ENCODE data around the gene STK40. TPM values are rescaled to one million over a fixed set of nuclear protein-coding genes. Genes with fewer than 3 reads are reported as not detected.

STK40 gene
- total RNA-seq, 4 donors from 2014 or later, result 19.1 to 84.5 (median 44.0) TPM

DNA sequence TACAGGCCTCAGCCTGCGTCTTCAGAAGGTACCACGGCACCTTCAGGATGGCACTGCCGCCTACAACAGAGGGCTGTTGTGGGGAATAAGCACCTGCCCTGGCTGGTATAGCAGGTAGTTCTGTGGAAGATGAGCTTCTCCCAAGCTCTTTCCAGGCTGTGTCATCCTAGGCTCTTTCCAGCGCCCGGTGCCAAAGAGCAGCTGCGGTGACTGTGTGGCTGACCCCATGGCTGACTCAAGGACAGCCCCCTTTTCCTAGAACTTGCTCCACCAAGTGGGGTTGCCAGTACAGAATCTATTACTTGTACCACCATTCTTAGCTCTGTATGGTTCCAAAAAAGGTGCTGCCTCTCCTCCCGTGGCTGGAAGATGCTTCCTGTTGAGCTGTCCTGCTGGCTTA is 40.4 kb downstream of the STK40 start:
- H3K4me1 ChIP-seq, result no peaks in the 10 kb centered on the region
- intact Hi-C loops (cut with DNase I; ENCODE audit: low total_unique reads), result no loop called here
- TF ChIP-seq, protein P1, sequence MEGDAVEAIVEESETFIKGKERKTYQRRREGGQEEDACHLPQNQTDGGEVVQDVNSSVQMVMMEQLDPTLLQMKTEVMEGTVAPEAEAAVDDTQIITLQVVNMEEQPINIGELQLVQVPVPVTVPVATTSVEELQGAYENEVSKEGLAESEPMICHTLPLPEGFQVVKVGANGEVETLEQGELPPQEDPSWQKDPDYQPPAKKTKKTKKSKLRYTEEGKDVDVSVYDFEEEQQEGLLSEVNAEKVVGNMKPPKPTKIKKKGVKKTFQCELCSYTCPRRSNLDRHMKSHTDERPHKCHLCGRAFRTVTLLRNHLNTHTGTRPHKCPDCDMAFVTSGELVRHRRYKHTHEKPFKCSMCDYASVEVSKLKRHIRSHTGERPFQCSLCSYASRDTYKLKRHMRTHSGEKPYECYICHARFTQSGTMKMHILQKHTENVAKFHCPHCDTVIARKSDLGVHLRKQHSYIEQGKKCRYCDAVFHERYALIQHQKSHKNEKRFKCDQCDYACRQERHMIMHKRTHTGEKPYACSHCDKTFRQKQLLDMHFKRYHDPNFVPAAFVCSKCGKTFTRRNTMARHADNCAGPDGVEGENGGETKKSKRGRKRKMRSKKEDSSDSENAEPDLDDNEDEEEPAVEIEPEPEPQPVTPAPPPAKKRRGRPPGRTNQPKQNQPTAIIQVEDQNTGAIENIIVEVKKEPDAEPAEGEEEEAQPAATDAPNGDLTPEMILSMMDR (IDR thresholded peaks at IDR 0.05), result no peak
- TF ChIP-seq POLR2A (IDR thresholded peaks at IDR 0.05), result no peak
- no peak overlapping the region for H3K4me3 ChIP-seq
- no peaks in the 10 kb centered on the region for H3K9me3 ChIP-seq
- H3K27ac ChIP-seq, result no peak overlapping the region
- H3K36me3 ChIP-seq, result no peaks in the 10 kb centered on the region
- H3K27me3 ChIP-seq, result no peaks in the 10 kb centered on the region
- DNase-seq, result no peak

DNA sequence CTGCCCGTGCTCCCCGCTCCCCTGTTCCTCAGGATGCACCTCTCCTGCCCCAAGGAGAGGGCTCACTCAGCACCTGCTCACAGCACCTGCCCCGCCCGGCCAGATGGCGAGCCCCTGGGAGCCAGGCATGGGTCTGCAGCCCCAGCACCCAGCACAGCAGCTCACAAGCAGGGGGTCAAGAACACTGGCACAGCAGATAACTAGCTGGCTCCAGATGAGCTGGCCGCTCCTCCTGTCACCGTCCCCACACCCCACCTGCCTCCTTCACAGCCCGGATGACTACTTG is 41.4 kb downstream of the STK40 start:
- Histone ChIP-seq H3K27ac (no peak overlapping the region), H3K4me3 (no peak overlapping the region), H3K4me1 (no peaks in the 10 kb centered on the region), H3K9me3 (no peaks in the 10 kb centered on the region), H3K27me3 (no peaks in the 10 kb centered on the region), H3K36me3 (no peaks in the 10 kb centered on the region)
- intact Hi-C loops (cut with DNase I; ENCODE audit: low total_unique reads), result loop anchor here (5.0 kb wide), 1 partner anchor 78 kb away; no protein-coding TSS in a partner anchor
- TF ChIP-seq POLR2A (IDR thresholded peaks at IDR 0.05), result no peak
- TF ChIP-seq, protein P1 (IDR thresholded peaks at IDR 0.05), result no peak
- no peak for DNase-seq

DNA sequence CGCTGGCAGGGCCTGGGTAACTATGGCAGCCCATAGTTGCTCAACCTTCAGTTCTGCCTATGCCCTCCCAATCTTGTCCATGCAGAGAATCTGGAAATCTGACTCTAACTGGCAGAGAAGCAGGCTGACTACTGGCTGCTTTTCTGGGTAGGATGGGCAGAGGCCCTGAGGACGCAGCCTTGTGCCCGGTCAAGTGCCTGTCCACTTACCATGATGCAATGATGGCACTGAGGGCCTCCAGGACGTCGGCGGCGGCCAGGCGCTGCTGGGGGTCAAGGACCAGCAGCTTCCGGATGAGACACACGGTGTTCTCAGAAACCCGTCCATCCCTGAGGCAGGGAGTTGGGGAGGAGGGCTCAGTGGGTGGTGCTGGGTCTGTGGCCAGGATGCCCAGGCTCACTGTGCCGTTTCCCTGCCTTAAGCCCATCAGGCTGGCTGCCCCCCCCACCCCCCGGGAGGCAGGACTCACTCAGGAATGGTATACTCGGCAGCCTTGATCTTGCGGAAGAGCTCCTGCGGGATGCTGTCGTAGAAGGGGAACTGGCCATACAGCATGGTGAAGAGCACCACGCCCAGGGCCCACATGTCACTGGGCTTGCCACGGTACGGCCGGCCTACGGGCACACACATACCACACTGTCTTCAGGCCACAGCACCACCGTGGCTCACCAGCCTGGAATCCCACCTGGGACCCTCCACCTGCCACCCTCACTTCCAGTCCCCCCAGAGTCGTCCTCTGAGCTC is 41.9 kb downstream of the STK40 start:
- H3K27me3 ChIP-seq, result no peaks in the 10 kb centered on the region
- no peak overlapping the region for H3K4me3 ChIP-seq
- no peaks in the 10 kb centered on the region for H3K36me3 ChIP-seq
- H3K9me3 ChIP-seq, result no peaks in the 10 kb centered on the region
- no peaks in the 10 kb centered on the region for H3K4me1 ChIP-seq
- no peak for DNase-seq
- TF ChIP-seq POLR2A (IDR thresholded peaks at IDR 0.05), result no peak
- TF ChIP-seq, protein P1 (IDR thresholded peaks at IDR 0.05), result no peak
- intact Hi-C loops (cut with DNase I; ENCODE audit: low total_unique reads), result loop anchor here (5.0 kb wide), 1 partner anchor 78 kb away; no protein-coding TSS in a partner anchor
- no peak overlapping the region for H3K27ac ChIP-seq

DNA sequence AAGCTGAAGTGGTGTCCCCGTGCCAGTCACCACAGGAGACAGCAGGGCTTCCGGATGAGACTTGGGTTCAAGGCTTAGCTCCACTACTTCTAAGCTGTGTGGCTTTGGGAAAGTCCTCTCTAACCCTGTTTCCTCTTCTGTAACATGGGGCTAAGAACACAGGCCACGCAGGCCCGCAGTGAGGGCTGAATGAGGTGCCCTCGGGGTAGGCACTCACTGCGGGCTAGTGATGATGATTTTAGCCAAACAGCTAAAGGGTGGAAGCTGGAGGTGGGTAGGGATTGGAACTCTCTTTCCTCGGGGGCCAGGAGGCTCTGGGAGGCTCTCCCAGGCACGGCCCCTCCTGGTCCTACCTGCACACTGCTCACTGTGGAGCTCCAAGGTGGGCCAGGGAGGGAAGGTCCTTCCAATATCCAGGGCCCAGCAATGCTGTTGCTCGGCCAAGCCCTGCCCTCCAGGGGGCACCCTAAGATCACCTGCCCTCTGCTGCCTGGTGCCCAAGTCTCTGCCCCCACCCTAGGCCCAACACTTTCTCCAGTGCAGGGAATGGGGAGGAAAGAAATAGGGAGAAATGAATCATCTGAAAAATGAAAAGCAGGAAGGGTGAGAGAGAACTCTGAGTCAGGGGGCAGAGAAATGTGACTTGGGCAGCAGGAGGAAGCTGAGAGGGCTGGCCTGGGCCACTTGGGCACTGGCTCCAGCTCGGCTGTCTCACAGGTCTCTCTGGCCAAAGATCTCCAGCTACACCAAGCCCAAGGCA is 43.1 kb downstream of the STK40 start:
- TF ChIP-seq, protein P1 (IDR thresholded peaks at IDR 0.05), result peak; percentile 36 to 73 (median 58)
- TF ChIP-seq POLR2A (IDR thresholded peaks at IDR 0.05), result no peak
- Histone ChIP-seq H3K4me1 (no peaks in the 10 kb centered on the region), H3K27ac (no peak overlapping the region), H3K9me3 (no peaks in the 10 kb centered on the region), H3K36me3 (no peaks in the 10 kb centered on the region), H3K27me3 (no peaks in the 10 kb centered on the region), H3K4me3 (no peak overlapping the region)
- peak; percentile 40 to 43 for DNase-seq
- intact Hi-C loops (cut with DNase I; ENCODE audit: low total_unique reads), result loop anchor here (5.0 kb wide), 1 partner anchor 80 kb away; no protein-coding TSS in a partner anchor

Data from uterus (tissue), 4 donors.